ENCODE measurements around the gene MRPL54. TPM values are rescaled to one million over a fixed set of nuclear protein-coding genes. Genes with fewer than 3 reads are reported as not detected.

Gene MRPL54
- total RNA-seq, 3 donors from 2014 or later, result 51.6 to 64.9 (median 56.2) TPM

- ATAC-seq, result no peak
- no peak for TF ChIP-seq CTCF (IDR thresholded peaks at IDR 0.05)
- no peak overlapping the region for H3K4me3 ChIP-seq
- H3K9me3 ChIP-seq, result no peaks in the 10 kb centered on the region
- H3K4me1 ChIP-seq (ENCODE audit: low read depth), result no peaks in the 10 kb centered on the region
- H3K36me3 ChIP-seq (ENCODE audit: low read depth), result peaks cover 2% of the 10 kb centered on the region
- intact Hi-C loops (cut with DNase I, micrococcal nuclease), result no loop called here
- DNase-seq, result no peak
Measured at GRCh38 chr19:3745363-3746045, 17.0 kb upstream of the MRPL54 start.

- Histone ChIP-seq H3K36me3 (ENCODE audit: low read depth) (peaks cover 2% of the 10 kb centered on the region), H3K9me3 (no peaks in the 10 kb centered on the region), H3K4me3 (no peak overlapping the region), H3K4me1 (ENCODE audit: low read depth) (no peaks in the 10 kb centered on the region)
- no peak for TF ChIP-seq CTCF (IDR thresholded peaks at IDR 0.05)
- intact Hi-C loops (cut with DNase I, micrococcal nuclease), result no loop called here
- no peak for DNase-seq
- no peak for ATAC-seq
Measured at GRCh38 chr19:3746371-3747056, 16.0 kb upstream of the MRPL54 start.

GRCh38 chr19:3748965-3749364, 13.5 kb upstream of the MRPL54 start:
- ATAC-seq (peak; percentile 30), DNase-seq (no peak)
- no peak for TF ChIP-seq CTCF (IDR thresholded peaks at IDR 0.05)
- peaks cover 2% of the 10 kb centered on the region for H3K36me3 ChIP-seq (ENCODE audit: low read depth)
- H3K4me1 ChIP-seq (ENCODE audit: low read depth), result no peaks in the 10 kb centered on the region
- no peaks in the 10 kb centered on the region for H3K9me3 ChIP-seq
- intact Hi-C loops (cut with DNase I, micrococcal nuclease), result no loop called here
- H3K4me3 ChIP-seq, result no peak overlapping the region

GRCh38 chr19:3750211-3750610, 12.3 kb upstream of the MRPL54 start:
- TF ChIP-seq CTCF (IDR thresholded peaks at IDR 0.05), result no peak
- Histone ChIP-seq H3K36me3 (ENCODE audit: low read depth) (peaks cover 2% of the 10 kb centered on the region), H3K4me1 (ENCODE audit: low read depth) (no peaks in the 10 kb centered on the region), H3K4me3 (no peak overlapping the region), H3K9me3 (no peaks in the 10 kb centered on the region)
- intact Hi-C loops (cut with DNase I, micrococcal nuclease), result no loop called here
- ATAC-seq, result no peak
- DNase-seq, result no peak

GRCh38 chr19:3751236-3751635, 11.2 kb upstream of the MRPL54 start:
- Histone ChIP-seq H3K4me1 (ENCODE audit: low read depth) (no peaks in the 10 kb centered on the region), H3K36me3 (ENCODE audit: low read depth) (peaks cover 2% of the 10 kb centered on the region), H3K9me3 (no peaks in the 10 kb centered on the region), H3K4me3 (no peak overlapping the region)
- TF ChIP-seq CTCF (IDR thresholded peaks at IDR 0.05), result no peak
- intact Hi-C loops (cut with DNase I, micrococcal nuclease), result no loop called here
- ATAC-seq (no peak), DNase-seq (no peak)
